BJ (cell line): ENCODE results near the gene MGAT5. TPM values are rescaled to one million over a fixed set of nuclear protein-coding genes. Genes with fewer than 3 reads are reported as not detected.
A peak's percentile ranks its signal among the peaks of the same experiment; 100 is the strongest.

Experiments
- CTCF ChIA-PET: fragments of 350-600 bp; formaldehyde crosslinking; extraction: SDS; loops from one replicate; lab custom pipeline; 2021; ENCODE audit warnings: antibody characterized with exemption, inconsistent platforms; lab: Yijun Ruan, JAX
- POLR2A ChIA-PET: fragments of 300-600 bp; sonication (Branson Sonifier 250); formaldehyde crosslinking; extraction: SDS; loops from one replicate; lab custom pipeline; 2021; ENCODE audit warnings: antibody characterized with exemption; lab: Charles Lee
- DNase-seq: peaks from one replicate; pipeline ENCODE4 v3.0.0-alpha.2; 2011; ENCODE audit warnings: low read depth
- H3K27me3 ChIP-seq: 2 replicates; pipeline ENCODE4 v1.6.0; 2011; ENCODE audit warnings: low read length; ENCODE audit not compliant: control insufficient read depth, insufficient read depth
- H3K36me3 ChIP-seq: 2 replicates; pipeline ENCODE4 v1.5.1; 2011; ENCODE audit warnings: low read length; ENCODE audit not compliant: control insufficient read depth, insufficient read depth
- H3K4me3 ChIP-seq: 2 replicates; pipeline ENCODE4 v1.5.1; 2011; ENCODE audit warnings: low read depth, mild to moderate bottlenecking, control low read depth, low read length
- CTCF ChIP-seq: IDR thresholded peaks from 2 replicates; pipeline ENCODE4 v1.5.1; 2011; ENCODE audit warnings: low read depth, mild to moderate bottlenecking, control low read depth, inconsistent platforms, low read length, moderate library complexity; ENCODE audit not compliant: insufficient read depth
- polyA plus RNA-seq: library from polyadenylated mRNA; depleted of rRNA; stranded (reverse); fragments of >200 nt; gene quantifications from 2 replicates; pipeline ENCODE4 v1.2.3, GENCODE V29; 2011

MGAT5 gene
- polyA plus RNA-seq, 1 experiment: 25.0 TPM

GRCh38 chr2:134244587-134244986, 9.3 kb upstream of the MGAT5 start:
- POLR2A ChIA-PET: no interaction called here
- H3K36me3 ChIP-seq: no peaks in the 10 kb centered on the region

GRCh38 chr2:134245340-134245984, 8.4 kb upstream of the MGAT5 start:
- H3K27me3 ChIP-seq: no peaks in the 10 kb centered on the region
- no peaks in the 10 kb centered on the region for H3K36me3 ChIP-seq
- no peak for DNase-seq
- ChIA-PET CTCF (interaction anchor here (0.6 to 5.5 kb wide), 38 partner anchors 8 to 361 kb away, joined by 3 to 77 read pairs (median 4); partner anchors contain the start of gene MGAT5), POLR2A (no interaction called here)
- no peak overlapping the region for H3K4me3 ChIP-seq
- peak; percentile 87 for TF ChIP-seq CTCF

More at GRCh38 chr2:134244587-134244986, 9.3 kb upstream of the MGAT5 start:
- CTCF ChIA-PET: interaction anchor here (0.6 to 5.5 kb wide), 22 partner anchors 9 to 360 kb away, joined by 3 to 77 read pairs (median 5); partner anchors contain the start of gene MGAT5
- TF ChIP-seq CTCF: no peak
- no peak overlapping the region for H3K4me3 ChIP-seq
- no peak for DNase-seq
- no peaks in the 10 kb centered on the region for H3K27me3 ChIP-seq

- no peak for TF ChIP-seq CTCF
- Histone ChIP-seq H3K36me3 (no peaks in the 10 kb centered on the region), H3K27me3 (no peaks in the 10 kb centered on the region), H3K4me3 (no peak overlapping the region)
- POLR2A ChIA-PET: no interaction called here
- CTCF ChIA-PET: interaction anchor here (0.6 to 5.5 kb wide), 24 partner anchors 8 to 362 kb away, joined by 3 to 77 read pairs (median 5); partner anchors contain the start of gene MGAT5
- no peak for DNase-seq
Measured at GRCh38 chr2:134246154-134246874, 7.6 kb upstream of the MGAT5 start.

GRCh38 chr2:134247679-134248078, 6.2 kb upstream of the MGAT5 start:
- TF ChIP-seq CTCF: no peak
- CTCF ChIA-PET: no interaction called here
- POLR2A ChIA-PET: no interaction called here
- H3K36me3 ChIP-seq: no peaks in the 10 kb centered on the region
- H3K27me3 ChIP-seq: no peaks in the 10 kb centered on the region
- no peak for DNase-seq
- H3K4me3 ChIP-seq: no peak overlapping the region

GRCh38 chr2:134248913-134249312, 5.0 kb upstream of the MGAT5 start:
- Histone ChIP-seq H3K36me3 (no peaks in the 10 kb centered on the region), H3K27me3 (no peaks in the 10 kb centered on the region), H3K4me3 (no peak overlapping the region)
- no peak for TF ChIP-seq CTCF
- no peak for DNase-seq
- POLR2A ChIA-PET: interaction anchor here (0.6 kb wide), 1 partner anchor 72 kb away, joined by 8 read pairs; no protein-coding TSS in a partner anchor
- CTCF ChIA-PET: no interaction called here
